ENCODE data around the gene SBF1.

SBF1 gene

DNA sequence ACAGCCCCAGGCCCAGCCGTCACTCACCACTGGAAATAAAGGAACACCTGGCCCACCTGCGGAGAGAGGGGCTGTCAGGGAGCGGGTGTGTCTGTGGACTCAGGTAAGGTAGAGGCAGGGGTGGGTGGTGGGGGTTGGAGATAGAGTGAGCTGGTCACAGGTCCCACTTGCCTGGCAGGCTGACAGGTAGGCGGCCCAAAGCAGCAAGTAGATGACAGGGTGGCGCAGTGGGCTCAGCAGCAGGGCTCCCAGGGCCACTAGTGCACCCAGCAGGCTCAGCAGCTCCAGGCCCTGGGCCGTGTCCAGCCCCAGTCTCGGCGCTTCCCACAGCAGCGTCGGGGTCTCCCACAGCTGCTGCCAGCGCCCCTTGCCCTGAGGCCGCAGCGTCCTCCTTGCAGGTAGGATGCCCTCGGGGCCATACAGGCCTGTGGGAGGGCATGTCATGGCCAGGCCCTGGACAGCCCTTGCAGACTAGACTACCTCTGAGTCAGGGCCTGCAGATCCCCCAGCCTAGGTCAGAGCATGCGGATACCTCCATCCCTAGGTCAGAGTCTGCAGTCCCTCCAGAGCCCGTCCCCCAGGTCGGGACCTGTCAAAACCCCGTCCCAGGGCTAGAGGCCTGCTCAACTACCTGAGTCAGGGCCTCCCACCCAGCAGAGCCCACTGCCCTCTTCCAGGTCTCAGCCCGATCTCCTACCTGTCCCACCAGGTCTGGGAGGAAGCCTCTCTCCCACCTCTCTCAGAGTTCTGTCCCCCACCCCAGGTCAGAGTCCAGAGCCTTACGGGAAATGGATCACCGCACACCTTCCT lies 32.0 kb upstream of the SBF1 start:
- DNase-seq, result no peak

DNA sequence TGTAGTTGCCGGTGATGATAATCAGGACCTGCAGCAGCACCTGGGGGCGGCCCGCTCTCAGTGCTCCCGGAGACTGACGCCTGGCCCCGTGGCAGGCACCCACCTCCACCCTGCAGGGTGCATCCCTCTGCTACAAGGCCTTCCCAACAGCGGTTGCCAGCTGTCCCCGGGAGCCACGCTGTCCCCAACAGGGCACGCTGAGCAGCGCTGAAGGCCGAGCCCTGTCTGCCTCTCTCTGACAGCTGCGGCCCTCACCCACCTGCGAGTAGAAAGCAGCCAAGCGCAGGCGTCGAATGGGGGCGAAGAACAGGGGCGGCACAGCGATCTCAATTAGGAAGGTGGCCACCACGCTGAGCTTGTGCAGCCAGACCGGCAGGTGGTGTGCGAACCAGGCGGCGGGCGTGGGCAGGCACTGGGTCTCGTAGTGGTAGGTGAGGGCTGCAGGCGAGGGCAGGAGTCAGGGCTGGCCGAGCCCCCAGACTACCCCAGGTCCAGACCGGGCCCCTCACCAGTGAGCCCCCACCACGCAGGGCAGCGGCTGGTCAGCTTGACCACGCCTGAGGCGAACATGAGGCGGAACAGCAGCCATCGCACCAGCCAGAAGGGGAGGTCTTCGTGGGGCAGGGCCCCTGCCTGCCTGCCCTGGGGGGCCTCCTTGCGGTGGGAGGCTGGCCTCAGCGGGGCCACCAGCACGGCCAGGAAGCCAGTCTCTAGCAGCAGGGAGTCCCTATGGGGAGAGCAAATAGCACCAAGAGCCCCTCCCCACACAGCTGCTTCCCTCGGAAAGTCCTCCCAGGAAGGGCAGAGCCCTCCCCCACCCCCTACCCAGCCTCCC lies 31.2 kb upstream of the SBF1 start:
- DNase-seq, result no peak

DNA sequence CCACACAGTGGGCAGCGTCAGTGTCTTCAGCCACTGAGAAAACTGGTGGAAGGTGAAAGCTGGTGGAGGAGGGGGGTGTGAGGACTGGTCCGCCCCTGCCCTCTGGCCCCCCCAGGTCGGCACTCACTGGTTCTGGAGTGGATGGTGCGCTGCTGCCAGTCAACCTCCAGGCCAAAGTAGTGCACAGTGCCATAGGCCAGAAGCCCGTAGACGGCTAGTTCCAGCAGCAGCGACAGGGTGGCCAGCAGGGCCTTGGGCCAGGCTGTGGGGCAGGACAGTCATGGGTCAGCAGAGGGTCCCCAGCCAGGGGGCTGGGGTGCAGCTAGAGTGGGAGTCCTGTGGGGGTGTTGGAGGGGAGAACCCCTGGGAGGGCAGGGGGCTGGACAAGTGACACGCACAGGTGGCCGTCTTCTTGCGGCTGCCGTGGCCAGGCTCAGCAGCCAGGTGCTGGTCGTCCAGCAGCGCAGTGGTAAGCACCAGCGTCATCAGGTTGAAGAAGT lies 30.5 kb upstream of the SBF1 start:
- no peak for DNase-seq

DNA sequence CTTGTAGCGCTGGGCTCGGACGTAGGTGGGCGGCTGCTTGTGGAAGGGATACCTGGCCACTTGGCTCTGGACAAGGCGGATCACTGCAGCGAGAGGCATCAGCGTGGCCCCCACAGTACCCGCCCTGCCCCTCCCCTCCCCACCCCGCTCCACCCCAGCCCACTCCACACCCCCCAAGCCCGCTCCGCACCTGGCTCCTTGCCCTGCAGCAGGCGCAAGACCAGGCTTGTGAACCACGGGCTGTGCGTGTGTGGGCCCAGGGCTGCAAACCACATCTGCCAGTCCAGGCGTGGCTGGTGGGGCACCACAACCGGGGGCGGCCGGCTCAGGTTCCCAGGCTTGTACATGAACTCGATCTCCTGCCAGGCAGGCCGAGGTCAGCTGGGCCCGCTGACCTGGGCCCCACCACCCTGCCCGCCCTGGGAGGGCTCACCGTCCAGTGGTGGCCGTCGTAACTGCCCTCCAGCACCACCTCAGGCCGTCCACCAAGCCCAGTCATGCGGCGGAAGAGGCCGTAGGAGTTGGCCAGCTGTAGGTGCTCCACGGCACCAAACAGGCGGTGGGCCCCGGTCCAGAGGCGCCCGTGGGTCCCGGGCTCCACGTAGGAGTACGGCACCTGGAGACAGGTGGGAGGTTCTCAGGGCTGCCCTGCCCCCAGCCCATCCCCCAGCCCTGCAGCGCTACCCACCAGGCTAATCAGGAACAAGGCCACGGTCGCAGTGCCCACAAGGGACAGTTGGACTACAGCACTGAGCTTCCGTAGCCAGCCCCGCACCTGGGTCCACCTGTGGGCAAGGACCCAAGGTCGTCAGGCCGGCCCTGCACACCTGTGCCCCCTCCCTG lies 29.8 kb upstream of the SBF1 start:
- DNase-seq, result no peak

DNA sequence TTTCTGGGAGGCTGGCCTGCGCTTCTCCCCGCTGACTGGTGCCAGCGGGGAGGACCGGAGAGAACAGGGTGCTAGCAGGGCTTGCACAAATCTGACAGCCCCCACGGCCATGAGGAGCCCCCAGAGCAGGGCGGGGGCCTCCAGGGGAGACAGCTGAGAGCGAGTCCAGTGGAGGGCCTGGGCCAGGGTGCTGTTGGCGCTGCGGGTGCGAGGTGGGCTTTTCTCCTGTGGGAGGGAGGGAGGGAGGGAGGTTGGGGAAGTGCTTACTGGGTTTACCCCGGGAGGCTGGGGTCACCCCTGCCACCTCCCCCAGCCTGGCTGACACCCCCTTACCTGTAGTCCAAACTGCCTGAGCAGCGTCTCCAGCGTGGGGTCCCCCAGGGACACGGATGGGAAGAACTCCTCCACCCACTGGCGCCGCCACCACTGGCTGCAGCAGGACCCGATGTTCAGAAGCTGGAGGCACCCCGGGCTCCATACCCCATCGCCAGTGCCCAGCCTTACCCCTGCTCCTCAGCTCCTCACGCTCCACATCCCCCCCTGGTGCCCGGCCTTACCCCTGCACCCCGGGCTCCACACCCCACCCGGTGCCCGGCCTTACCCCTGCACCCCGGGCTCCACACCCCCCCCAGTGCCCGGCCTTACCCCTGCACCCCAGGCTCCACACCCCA lies 28.8 kb upstream of the SBF1 start:
- DNase-seq, result no peak

DNA sequence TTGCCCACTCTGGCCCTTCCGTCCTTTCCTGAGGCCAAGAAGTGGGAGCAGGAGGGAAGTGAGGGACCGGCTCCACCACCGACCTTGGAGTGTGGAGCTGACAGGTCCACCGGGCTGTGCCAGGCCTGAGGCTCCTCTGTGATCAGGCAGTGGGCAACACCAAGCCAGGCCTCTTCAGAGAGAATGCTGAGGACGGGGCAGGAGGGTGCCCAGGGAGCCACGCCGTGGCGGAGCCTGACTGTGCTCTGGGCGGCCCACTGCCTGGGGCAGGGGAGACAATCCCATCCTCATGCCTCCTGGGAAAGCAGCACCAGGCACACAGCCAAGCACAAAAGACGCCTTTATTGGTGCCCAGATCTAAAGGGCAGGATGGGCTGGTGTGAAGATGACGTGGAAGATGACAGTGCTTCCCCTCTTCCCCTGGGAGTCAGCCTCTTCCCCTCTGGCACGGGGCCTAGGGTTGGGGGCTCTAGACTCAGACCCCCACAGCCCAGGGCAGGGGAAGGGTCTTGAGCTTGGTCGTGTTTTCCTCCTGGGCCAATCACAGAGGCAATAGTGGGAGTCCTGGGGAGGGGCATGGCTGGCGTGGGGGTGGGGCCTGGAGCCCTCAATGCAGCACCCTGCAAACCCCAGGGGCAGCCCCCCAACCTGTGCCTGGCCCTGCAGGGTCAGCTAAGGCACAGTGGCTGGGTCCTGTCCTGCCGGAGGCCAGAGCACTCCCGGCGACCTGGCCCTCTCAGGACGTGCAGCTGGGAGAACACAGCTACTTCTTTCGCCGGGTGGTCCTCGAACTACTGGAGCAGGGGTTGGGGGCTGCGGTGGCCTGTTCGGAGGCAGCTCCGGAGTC lies 28.0 kb upstream of the SBF1 start:
- DNase-seq, result no peak

DNA sequence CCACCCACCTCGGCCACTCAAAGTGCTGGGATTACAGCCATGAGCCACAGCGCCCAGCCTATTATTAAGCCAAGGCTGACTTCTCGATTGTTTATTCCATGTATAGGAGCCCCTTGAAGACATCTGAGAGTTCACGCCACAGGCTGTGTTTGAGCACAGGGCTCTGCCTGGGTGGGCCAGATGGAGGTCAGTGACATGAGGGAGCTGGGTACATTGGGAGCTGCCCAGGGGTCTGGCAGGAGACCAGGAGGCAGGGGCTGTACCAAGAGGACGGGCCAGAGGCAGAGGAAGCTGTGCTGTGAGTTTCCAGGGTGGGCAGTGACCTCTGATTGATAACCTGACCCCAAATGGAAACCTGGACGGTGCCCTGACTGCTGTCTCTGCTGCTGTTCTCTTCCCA lies 27.3 kb upstream of the SBF1 start:
- DNase-seq, result no peak

DNA sequence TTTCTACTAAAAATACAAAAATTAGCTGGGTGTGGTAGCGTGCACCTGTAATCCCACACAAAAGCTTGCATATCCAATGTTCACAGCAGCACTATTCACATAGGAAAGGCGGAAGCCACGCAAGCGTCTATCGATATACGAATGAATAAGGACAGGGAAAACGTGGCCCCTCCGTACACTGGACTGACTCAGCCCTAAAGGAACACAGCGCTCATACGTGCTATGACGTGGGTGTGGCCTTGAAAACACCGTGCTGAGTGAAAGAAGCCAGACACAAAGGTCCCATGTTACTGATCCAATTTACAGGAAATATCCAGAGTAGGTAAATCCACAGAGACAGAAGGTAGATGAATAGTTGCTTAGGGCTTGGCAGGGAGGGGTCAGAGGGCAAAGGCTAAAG lies 25.6 kb upstream of the SBF1 start:
- no peak for DNase-seq

DNA sequence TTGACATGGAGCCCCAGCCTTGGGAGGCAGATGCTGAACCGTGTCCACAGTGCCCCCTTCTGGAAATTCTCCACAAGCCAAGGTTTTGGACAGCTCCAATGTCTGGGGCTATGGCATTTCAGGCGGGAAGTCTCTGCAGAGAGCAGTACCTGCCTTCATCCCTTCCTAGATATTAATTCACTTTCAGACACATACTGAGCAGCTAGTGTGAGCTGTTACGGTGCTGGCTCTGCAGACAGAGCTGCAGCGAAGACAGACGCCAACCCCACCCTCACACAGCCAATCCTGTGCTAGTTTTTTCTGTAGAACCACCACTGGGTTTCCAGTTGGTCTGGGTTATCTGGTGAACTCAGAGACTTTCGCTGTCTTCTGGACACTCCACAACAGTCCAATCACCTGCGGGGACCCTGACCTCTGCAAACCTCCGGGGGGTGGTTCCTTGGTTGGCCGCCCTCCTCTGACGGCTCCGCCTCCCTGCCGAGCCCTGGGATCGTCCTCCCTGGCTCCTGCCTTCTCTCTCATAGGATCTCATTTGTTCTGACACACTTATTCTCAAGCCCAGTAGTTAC lies 23.6 kb upstream of the SBF1 start:
- DNase-seq, result peak in 1 of 2 experiments; percentile 4

DNA sequence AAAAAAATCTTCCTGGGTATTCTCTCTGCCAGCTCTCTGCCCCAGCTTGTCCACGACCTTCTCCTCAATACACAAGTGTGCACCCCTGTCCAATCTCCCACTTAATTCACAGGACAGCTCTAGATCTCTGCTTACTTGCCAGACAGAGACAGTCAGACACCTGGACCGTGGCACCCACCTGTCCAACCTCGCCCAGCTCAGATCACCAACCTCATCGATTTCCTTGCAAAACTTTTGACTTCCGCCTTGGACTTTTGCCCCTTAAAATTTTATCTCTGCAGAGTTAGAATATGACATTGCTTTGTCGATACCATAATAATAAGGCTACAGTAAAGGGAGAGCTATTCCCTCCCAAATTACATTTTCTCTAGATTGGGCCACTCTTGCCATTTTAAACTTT lies 22.3 kb upstream of the SBF1 start:
- no peak for DNase-seq

DNA sequence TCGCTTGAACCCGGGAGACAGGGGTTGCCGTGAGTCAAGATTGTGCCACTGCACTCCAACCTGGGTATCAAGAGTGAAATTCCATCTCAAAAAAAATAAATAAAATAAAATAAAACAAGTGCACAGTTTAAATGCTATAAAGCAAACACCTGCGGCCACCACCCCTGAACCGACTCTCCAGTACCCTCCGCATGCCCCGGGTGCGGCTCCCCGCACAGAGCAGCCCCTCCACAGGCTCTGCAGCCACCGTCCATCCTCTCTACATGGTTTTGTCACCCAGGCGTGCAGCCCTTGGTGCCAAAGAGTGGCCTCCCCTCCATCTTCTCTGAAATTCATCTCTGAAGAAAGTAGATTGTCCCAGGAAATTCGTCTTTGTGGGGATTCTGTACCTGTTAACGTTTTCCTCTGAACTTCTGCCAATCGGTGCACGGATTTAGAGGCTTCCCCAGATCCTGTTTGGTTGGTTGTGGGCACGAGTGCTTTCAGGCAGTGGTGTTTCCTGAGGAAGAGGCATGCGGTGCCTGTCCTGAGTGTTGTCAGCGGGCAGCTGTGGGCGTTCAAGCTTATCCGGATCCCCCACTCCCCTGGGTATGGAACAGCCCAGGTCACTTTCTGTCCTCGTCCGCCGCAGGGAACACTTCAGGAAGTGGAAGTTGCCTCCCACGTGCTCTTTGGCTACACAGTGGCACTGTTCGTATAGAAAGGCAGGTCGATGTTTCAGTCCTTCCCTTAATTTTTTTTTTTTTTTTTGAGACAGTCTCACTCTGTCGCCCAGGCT lies 15.9 kb upstream of the SBF1 start:
- DNase-seq, result no peak

DNA sequence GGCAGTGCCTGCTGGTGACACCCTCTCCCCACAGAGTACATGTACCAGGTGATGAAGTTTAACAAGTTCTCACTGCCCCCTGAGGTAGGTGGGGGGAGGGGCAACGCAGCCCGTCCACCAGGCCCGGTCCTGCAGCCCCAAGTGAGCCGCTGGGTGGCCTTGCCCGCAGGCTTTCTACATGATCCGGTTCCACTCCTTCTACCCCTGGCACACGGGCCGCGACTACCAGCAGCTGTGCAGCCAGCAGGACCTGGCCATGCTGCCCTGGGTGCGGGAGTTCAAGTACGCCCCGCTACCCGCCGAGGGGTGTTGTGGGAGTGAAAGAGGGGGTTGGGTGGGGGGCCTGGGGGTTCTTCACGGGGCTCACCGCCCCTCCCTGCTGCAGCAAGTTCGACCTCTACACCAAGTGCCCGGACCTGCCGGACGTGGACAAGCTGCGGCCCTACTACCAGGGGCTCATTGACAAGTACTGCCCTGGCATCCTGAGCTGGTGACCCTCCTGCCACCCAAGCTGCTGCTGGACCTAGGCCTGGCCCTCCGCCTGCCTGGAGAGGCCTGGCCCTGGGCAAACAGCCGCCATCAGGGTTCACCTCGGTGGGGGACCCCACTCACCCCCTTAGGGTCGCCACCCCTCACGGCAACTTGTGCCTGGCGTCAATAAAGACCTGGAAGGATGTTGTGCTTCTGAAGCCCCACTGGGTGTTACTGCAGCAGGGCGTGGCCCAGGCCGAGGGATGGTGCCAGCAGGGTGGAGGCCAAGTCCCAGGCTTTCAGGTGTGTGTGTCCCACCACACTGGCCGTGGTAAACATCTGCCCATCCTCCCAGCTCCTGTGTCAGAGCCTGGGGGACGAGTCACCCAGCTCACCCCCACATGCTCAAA lies 14.8 kb upstream of the SBF1 start:
- DNase-seq, result no peak

DNA sequence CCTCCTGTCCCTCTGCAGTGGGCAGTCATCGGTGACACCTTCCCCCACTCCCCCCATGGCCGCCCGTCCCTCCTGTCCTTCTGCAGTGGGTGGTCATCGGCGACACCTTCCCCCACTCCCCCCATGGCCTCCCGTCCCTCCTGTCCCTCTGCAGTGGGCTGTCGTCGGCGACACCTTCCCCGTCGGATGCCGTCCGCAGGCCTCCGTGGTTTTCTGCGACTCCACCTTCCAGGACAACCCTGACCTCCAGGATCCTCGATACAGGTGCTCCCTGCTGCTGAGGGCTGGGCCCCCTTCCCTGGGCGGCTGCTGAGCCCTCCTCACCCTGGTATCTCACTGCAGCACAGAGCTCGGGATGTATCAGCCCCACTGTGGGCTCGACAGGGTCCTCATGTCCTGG lies 14.1 kb upstream of the SBF1 start:
- DNase-seq, result no peak

DNA sequence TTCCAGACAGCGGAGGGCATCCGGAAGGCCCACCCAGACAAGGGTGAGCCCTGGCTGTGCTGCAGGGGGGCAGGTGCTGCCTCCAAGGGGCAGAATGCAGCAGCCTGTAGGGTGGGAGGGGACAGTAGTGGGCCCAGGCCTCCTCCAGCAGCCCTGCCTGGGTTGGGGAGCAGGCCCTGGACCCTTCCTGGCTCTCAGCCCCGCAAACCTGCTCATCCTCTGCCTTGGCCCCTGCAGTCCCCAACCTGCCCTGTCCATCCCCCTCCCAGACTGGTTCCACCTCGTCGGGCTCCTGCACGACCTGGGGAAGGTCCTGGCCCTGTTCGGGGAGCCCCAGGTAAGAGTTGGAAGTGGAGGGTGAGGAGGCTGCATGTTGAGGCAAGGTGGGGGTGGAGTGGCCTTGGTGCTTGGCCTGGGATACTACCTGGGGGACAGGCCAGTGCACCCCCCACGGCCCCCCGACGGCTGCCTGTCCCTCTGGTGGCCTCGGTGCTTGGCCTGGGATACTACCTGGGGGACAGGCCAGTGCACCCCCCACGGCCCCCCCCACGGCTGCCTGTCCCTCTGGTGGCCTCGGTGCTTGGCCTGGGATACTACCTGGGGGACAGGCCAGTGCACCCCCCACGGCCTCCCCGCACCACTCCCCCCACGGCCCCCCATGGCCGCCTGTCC lies 13.3 kb upstream of the SBF1 start:
- no peak for DNase-seq

DNA sequence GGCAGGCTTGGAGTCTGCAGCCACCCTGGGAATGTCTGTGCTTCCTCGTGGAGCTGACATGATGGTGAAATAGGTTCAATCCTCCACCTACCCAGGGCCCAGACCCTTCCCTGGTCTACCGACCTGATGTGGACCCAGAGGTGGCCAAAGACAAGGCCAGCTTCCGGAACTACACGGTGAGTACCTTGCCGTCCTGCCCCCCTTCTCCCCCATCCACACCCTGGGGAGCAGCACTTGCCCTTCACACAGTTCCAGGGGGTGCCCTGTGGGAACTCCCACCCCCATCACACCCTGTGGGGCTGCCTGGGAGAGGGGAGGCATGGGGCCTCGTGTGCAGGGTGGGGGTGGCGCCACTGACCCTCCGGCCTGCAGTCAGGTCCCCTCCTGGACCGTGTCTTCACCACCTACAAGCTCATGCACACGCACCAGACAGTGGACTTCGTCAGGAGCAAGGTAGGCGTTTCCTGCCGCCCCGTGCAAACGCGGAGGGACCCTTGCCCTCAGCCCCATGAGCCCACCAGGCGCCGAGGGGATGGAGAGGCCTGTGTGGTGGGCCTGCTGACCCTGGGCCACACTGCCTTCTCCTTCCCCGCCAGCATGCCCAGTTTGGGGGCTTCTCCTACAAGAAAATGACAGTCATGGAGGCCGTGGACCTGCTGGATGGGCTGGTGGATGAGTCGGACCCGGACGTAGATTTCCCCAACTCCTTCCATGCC lies 12.6 kb upstream of the SBF1 start:
- DNase-seq, result no peak

DNA sequence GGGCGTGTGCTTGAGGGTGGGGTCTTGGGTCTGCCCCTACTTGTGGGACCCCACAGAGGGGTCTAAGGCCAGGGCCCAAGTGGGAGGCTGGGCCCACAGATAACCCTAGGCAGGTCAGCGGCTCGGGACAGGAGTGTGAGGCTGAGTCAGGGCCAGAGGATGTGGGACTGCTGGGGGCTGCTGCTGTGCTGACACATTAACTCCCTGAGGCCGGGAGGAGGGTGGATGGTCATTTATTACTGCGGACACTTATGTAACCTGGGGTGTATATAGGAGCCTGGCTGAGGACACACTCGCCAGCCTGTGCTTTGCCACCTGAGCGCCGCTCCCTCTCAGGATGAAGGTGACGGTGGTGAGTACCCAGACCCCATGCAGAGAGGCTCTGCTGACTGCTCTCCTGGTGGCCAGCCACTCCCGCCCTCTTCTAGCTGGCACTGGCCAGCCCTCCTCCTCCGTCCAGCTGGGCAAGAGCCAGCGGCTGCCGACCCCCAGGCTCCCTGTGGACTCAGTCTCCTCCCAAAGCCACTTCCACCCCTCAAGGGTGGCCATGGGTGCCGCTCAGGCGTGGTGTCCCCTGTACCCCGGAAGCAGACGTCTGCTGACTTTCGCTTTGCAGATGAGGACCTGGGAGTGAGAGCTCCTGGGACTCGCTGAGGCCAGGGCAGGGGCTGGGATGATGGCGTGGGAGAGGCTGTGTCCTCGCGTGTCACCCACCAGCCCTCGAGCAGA lies 11.9 kb upstream of the SBF1 start, which contains the start of gene MIOX:
Gene MIOX, plus strand, starts transcription at position 299 of the 729 bp plus-strand sequence. Its CDS starts 39 bp downstream, at position 338.
- no peak for DNase-seq

All from NCI-H187 (cell line).